ENCODE measurements around the gene GRID1. TPM values are rescaled to one million over a fixed set of nuclear protein-coding genes. Genes with fewer than 3 reads are reported as not detected.

Gene GRID1
- polyA plus RNA-seq, 1 donor (not counting 4 experiments of a cell fraction or from before 2014, with no cell fraction given), result 0.01 TPM

DNA sequence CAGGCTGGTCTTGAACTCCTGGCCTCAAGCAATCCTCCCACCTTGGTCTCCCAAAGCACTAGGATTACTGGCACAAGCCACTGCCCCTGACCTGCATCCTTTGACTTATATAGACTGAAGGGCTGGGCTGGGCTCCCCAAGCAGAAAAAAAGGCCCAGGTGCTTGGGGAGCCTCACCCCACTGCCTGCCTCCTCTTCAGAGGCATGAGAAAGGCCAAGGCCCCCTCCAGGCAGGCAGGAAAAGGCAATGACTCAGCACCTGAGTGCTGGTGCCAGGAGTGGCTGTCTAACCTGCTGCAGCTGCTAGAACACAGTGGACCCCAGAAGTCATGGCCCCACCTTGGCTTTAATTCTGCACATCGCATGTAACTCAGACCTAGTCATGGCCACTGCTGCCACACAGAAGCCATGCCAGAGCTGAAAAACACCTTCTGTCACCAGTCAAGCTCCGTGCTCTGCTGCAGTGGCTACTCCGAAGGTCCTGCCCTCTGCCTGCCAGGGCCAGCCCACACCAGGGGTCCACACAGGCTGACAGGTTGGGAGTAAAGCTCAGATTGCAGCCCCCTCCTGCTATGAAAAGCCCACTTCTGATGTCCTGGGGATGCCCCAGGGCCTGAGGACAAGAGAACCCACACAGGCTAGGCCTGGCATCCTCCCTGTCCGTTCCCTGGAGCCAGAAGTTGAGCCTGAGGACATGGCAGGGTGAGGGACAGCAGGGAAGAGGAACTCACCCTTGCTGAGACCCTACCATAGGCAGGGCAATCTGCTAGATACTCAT, 48.5 kb downstream of the GRID1 start:
- no peak overlapping the region for H2AFZ ChIP-seq (ENCODE audit: control insufficient read depth, low read length)
- no peak overlapping the region for H3K27ac ChIP-seq (ENCODE audit: control insufficient read depth, insufficient read depth, low read length)
- FAIRE-seq (no peak), DNase-seq (ENCODE audit: low read depth, low spot score) (no peak)
- H3K9ac ChIP-seq (ENCODE audit: control insufficient read depth, extremely low read depth, insufficient read depth, low read length), result no peak overlapping the region
- no peak overlapping the region for H3K4me3 ChIP-seq (ENCODE audit: control insufficient read depth in 2 of 3, extremely low read depth in 1 of 3, insufficient read depth in 2 of 3, low read depth in 1 of 3, low read length in 3 of 3)
- no peaks in the 10 kb centered on the region for H3K9me3 ChIP-seq (ENCODE audit: control insufficient read depth, low read depth, low read length)
- TF ChIP-seq, protein P1, sequence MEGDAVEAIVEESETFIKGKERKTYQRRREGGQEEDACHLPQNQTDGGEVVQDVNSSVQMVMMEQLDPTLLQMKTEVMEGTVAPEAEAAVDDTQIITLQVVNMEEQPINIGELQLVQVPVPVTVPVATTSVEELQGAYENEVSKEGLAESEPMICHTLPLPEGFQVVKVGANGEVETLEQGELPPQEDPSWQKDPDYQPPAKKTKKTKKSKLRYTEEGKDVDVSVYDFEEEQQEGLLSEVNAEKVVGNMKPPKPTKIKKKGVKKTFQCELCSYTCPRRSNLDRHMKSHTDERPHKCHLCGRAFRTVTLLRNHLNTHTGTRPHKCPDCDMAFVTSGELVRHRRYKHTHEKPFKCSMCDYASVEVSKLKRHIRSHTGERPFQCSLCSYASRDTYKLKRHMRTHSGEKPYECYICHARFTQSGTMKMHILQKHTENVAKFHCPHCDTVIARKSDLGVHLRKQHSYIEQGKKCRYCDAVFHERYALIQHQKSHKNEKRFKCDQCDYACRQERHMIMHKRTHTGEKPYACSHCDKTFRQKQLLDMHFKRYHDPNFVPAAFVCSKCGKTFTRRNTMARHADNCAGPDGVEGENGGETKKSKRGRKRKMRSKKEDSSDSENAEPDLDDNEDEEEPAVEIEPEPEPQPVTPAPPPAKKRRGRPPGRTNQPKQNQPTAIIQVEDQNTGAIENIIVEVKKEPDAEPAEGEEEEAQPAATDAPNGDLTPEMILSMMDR (optimal IDR thresholded peaks at IDR 0.05 in 1 of 3, IDR thresholded peaks at IDR 0.05 in 1 of 3, conservative IDR thresholded peaks at IDR 0.05 in 1 of 3; ENCODE audit: extremely low read depth in 1 of 3, insufficient read depth in 2 of 3, low read length in 3 of 3), result no peak
- no peak for TF ChIP-seq EZH2 (IDR thresholded peaks at IDR 0.05; ENCODE audit: low read length)
- no peaks in the 10 kb centered on the region for H3K9me1 ChIP-seq (ENCODE audit: control insufficient read depth, extremely low read depth, insufficient read depth, low read length)
- H3K79me2 ChIP-seq (ENCODE audit: control insufficient read depth, insufficient read depth, low read length), result no peaks in the 10 kb centered on the region
- no peaks in the 10 kb centered on the region for H3K36me3 ChIP-seq (ENCODE audit: control insufficient read depth in 2 of 2, extremely low read depth in 1 of 2, insufficient read depth in 2 of 2, low read length in 2 of 2)
- dilution Hi-C loops (cut with MboI; ENCODE audit: extremely low pct_ligation_motif_present, low sequenced_read_pairs), result no loop called here
- H4K20me1 ChIP-seq (ENCODE audit: control insufficient read depth, extremely low read depth, insufficient read depth, low read length), result no peaks in the 10 kb centered on the region
- H3K4me2 ChIP-seq (ENCODE audit: control insufficient read depth, extremely low read depth, insufficient read depth, low read depth, low read length), result no peak overlapping the region
- no peaks in the 10 kb centered on the region for H3K27me3 ChIP-seq (ENCODE audit: control insufficient read depth, extremely low read depth, insufficient read depth, low read length)
- no peaks in the 10 kb centered on the region for H3K4me1 ChIP-seq (ENCODE audit: control insufficient read depth, extremely low read depth, insufficient read depth, low read length)

DNA sequence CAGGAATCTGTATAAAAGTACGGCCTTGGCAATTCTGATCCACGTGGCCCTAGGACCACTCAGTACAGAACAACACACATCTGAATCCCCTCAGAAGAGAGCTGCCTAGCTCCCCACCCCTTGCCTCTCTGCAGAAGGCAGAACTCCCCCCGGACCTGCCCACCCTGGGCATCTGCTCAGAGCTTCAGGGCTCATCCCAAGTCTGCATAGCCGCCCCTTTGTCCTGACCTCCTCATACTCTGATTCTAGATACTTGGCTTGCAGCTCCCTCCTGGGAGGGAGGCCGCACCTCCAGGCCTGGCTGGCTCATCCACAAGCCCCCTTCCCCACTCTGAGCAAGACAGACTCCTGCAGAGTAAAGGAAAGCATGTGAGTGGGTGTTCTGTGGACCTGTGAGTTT, 49.6 kb downstream of the GRID1 start:
- no peak for FAIRE-seq
- TF ChIP-seq, protein P1 (optimal IDR thresholded peaks at IDR 0.05 in 1 of 3, IDR thresholded peaks at IDR 0.05 in 1 of 3, conservative IDR thresholded peaks at IDR 0.05 in 1 of 3; ENCODE audit: extremely low read depth in 1 of 3, insufficient read depth in 2 of 3, low read length in 3 of 3), result no peak
- no peak for TF ChIP-seq EZH2 (IDR thresholded peaks at IDR 0.05; ENCODE audit: low read length)
- H3K9me3 ChIP-seq (ENCODE audit: control insufficient read depth, low read depth, low read length), result no peaks in the 10 kb centered on the region

More for the DNA sequence above, 49.6 kb downstream of the GRID1 start:
- H3K4me2 ChIP-seq (ENCODE audit: control insufficient read depth, extremely low read depth, insufficient read depth, low read depth, low read length), result no peak overlapping the region
- H3K79me2 ChIP-seq (ENCODE audit: control insufficient read depth, insufficient read depth, low read length), result no peaks in the 10 kb centered on the region
- no peak overlapping the region for H3K9ac ChIP-seq (ENCODE audit: control insufficient read depth, extremely low read depth, insufficient read depth, low read length)
- no peak overlapping the region for H3K27ac ChIP-seq (ENCODE audit: control insufficient read depth, insufficient read depth, low read length)
- H3K4me1 ChIP-seq (ENCODE audit: control insufficient read depth, extremely low read depth, insufficient read depth, low read length), result no peaks in the 10 kb centered on the region
- dilution Hi-C loops (cut with MboI; ENCODE audit: extremely low pct_ligation_motif_present, low sequenced_read_pairs), result no loop called here
- H3K9me1 ChIP-seq (ENCODE audit: control insufficient read depth, extremely low read depth, insufficient read depth, low read length), result no peaks in the 10 kb centered on the region
- no peaks in the 10 kb centered on the region for H4K20me1 ChIP-seq (ENCODE audit: control insufficient read depth, extremely low read depth, insufficient read depth, low read length)
- DNase-seq (ENCODE audit: low read depth, low spot score), result no peak
- no peak overlapping the region for H3K4me3 ChIP-seq (ENCODE audit: control insufficient read depth in 2 of 3, extremely low read depth in 1 of 3, insufficient read depth in 2 of 3, low read depth in 1 of 3, low read length in 3 of 3)
- H3K36me3 ChIP-seq (ENCODE audit: control insufficient read depth in 2 of 2, extremely low read depth in 1 of 2, insufficient read depth in 2 of 2, low read length in 2 of 2), result no peaks in the 10 kb centered on the region
- H2AFZ ChIP-seq (ENCODE audit: control insufficient read depth, low read length), result no peak overlapping the region
- no peaks in the 10 kb centered on the region for H3K27me3 ChIP-seq (ENCODE audit: control insufficient read depth, extremely low read depth, insufficient read depth, low read length)
